Activated CD4-positive, alpha-beta memory T cell treated with anti-CD3 and anti-CD28 coated beads for 36 hours (primary cell): ENCODE measurements around the gene CNTNAP5. TPM values are rescaled to one million over a fixed set of nuclear protein-coding genes. Genes with fewer than 3 reads are reported as not detected.

Source experiments
- CTCF ChIA-PET: fragments of 350-600 bp; sonication (Branson Sonifier 250); formaldehyde crosslinking; loops from one replicate; lab custom pipeline; 2021; ENCODE audit warnings: antibody characterized with exemption, inconsistent platforms; lab: Charles Lee
- POLR2A ChIA-PET: fragments of 350-600 bp; sonication (Branson Sonifier 250); formaldehyde crosslinking; loops from one replicate; lab custom pipeline; 2021; ENCODE audit warnings: antibody characterized with exemption; lab: Charles Lee
- DNase-seq: peaks from one replicate; pipeline ENCODE4 v3.0.0-alpha.2; 2020
- H3K27ac Mint-ChIP-seq: one replicate; pipeline ENCODE4 v1.8.0; 2021; ENCODE audit warnings: mixed read lengths
- H3K27me3 Mint-ChIP-seq: one replicate; pipeline ENCODE4 v1.8.0; 2021; ENCODE audit warnings: mixed read lengths
- H3K36me3 Mint-ChIP-seq: one replicate; pipeline ENCODE4 v1.8.0; 2021; ENCODE audit warnings: mixed read lengths
- H3K4me1 Mint-ChIP-seq: one replicate; pipeline ENCODE4 v1.8.0; 2021; ENCODE audit warnings: low read depth, mixed read lengths
- H3K4me3 Mint-ChIP-seq: one replicate; pipeline ENCODE4 v1.8.0; 2021; ENCODE audit warnings: mild to moderate bottlenecking, mixed read lengths
- H3K9me3 Mint-ChIP-seq: one replicate; pipeline ENCODE4 v1.8.0; 2021; ENCODE audit warnings: mixed read lengths
- intact Hi-C: fragments of 100-400 bp; cut with micrococcal nuclease; formaldehyde crosslinking; loops from one replicate; pipeline ENCODE4 v1.15.1; 2023
- total RNA-seq, 2 experiments: library from RNA; stranded (reverse); gene quantifications; one replicate each; pipeline ENCODE4 v1.2.3, GENCODE V29; 2021

CNTNAP5 gene
- total RNA-seq, 2 experiments from 2014 or later, result not detected

DNA sequence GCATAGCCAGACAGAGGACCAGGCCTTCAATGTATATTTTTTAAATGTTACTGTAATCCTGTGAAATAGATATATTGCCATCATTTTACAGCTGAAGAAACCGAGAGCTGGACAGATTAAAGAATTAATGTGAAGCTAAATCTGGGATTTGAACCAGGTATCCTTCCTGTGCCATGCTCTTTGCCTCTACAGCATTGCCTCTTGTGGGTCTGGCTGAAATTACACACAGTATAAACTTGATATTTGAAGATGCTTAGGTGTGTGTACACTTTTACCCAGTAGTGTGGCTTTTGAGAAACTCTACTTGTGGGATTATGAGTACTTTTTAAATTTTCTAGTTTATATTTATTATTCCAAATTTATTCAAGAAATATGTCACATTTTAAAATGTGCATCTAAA, 264.5 kb downstream of the CNTNAP5 start:
- no peak overlapping the region for H3K4me3 Mint-ChIP-seq
- no peaks in the 10 kb centered on the region for H3K36me3 Mint-ChIP-seq
- POLR2A ChIA-PET, result no interaction called here

DNA sequence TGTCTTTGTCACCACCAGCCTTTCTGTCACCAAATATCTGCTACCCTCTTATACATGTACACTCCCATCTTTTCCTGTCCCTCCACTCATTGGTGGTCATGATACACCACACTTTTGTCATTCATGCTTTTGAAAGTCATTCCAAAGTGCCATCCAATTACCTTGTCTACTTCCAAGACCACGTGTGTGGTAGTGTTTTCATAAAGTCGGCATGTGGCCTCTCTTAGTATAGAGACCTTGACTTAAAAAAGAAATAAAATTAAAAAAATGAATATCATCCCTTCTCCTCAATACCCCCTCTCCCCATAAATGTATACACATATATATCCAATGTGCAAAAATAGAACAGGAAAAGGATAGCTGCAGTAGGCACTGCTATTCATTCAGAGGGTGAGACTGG, 271.4 kb downstream of the CNTNAP5 start:
- H3K4me1 Mint-ChIP-seq, result no peaks in the 10 kb centered on the region
- CTCF ChIA-PET, result no interaction called here
- H3K9me3 Mint-ChIP-seq, result peaks cover 8% of the 10 kb centered on the region
- H3K27ac Mint-ChIP-seq, result no peak overlapping the region
- intact Hi-C loops, result no loop called here
- no peak for DNase-seq
- H3K4me3 Mint-ChIP-seq, result no peak overlapping the region
- no peaks in the 10 kb centered on the region for H3K27me3 Mint-ChIP-seq
- POLR2A ChIA-PET, result no interaction called here
- H3K36me3 Mint-ChIP-seq, result no peaks in the 10 kb centered on the region

More for the DNA sequence above, 264.5 kb downstream of the CNTNAP5 start:
- no peaks in the 10 kb centered on the region for H3K27me3 Mint-ChIP-seq
- DNase-seq, result no peak
- peaks cover 3% of the 10 kb centered on the region for H3K9me3 Mint-ChIP-seq
- no peaks in the 10 kb centered on the region for H3K4me1 Mint-ChIP-seq
- CTCF ChIA-PET, result no interaction called here
- intact Hi-C loops, result no loop called here
- no peak overlapping the region for H3K27ac Mint-ChIP-seq

DNA sequence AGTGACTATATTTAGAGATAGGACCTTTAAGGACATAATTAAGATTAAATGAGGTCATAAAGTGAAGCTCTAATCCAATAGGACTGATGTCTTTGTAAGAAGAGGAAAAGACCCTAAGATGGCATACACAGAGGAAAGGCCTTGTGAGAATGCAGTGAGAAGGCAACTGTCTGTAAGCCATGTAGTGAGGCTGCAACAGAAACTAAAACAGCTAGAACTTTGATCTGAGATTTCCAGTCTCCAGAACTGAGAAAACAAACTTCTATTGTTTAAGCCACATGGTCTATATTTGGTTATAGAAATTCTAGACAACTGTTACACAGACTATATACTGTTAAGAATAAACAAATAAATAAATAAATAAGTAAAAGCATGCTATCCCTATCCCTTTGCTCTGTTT, 276.8 kb downstream of the CNTNAP5 start:
- no peak overlapping the region for H3K4me3 Mint-ChIP-seq
- DNase-seq, result no peak
- H3K27me3 Mint-ChIP-seq, result no peaks in the 10 kb centered on the region
- intact Hi-C loops, result no loop called here
- H3K27ac Mint-ChIP-seq, result no peak overlapping the region
- ChIA-PET CTCF (no interaction called here), POLR2A (no interaction called here)
- no peaks in the 10 kb centered on the region for H3K4me1 Mint-ChIP-seq
- H3K9me3 Mint-ChIP-seq, result peaks cover 19% of the 10 kb centered on the region
- no peaks in the 10 kb centered on the region for H3K36me3 Mint-ChIP-seq

DNA sequence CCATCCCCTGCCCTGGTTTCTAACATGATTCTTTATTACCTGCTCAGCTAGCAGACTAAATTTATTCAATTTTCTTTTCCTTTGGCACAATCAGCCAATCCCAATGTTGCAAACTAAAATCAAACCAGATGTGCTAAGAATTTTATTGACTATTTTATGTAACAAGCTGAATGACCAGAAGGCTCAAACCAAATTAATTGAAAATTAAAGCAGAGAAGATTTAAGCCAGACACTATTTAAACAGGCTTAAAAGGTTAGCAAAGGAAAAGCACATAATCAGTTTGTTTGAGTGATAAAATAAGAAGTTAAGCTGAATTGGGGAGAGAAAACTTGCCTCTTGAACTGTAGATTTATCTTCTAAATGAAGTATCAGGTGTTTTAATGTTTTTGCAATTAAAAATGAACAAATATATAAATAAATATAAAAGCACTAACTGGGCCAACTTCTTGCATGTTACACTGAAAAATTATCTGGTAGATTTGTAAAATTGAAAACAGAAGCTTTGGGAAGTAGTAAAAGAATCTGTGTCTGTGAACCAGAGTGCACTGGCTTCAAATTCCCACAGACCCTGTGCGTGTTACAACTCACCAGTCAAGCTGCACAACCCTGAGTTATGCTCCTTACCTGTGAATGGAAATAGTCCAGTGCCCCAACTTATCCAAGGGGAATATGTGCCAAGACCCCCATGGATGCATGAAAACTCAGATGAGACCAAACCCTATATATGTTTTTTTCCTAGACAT, 283.4 kb downstream of the CNTNAP5 start:
- POLR2A ChIA-PET, result no interaction called here
- no peak for DNase-seq
- Mint-ChIP-seq H3K4me3 (no peak overlapping the region), H3K27me3 (no peaks in the 10 kb centered on the region), H3K27ac (no peak overlapping the region), H3K4me1 (no peaks in the 10 kb centered on the region), H3K36me3 (no peaks in the 10 kb centered on the region), H3K9me3 (peaks cover 14% of the 10 kb centered on the region)
- CTCF ChIA-PET, result no interaction called here
- intact Hi-C loops, result no loop called here

DNA sequence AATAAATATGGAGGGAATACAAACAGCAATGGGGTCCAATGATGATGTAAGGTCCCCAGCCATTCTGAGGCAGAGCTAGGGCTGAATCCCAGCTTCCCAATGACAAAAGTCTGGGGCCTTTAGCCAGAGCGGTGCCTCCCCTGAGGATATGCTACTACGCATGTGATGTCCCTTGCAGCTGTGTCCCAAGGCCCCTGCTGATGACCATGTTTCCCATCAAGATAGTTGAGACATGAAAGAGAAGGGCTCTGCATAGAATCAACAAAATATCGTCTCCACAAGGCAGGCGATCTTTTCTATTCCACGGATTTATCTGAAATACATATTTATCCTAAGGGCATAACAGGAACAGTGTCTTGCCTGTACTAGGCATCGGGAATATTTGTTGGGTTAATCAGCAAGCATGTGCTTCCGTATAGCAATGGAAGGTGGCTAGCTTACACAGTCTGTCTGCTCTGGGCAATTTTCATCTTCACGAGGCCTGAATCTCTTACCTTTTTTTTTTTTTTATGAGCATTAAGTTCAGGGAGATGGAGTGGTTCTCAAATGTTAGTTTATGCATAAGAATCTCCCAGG, 284.6 kb downstream of the CNTNAP5 start:
- ChIA-PET CTCF (no interaction called here), POLR2A (no interaction called here)
- H3K27me3 Mint-ChIP-seq, result no peaks in the 10 kb centered on the region
- H3K9me3 Mint-ChIP-seq, result peaks cover 12% of the 10 kb centered on the region
- no peak overlapping the region for H3K4me3 Mint-ChIP-seq
- no peaks in the 10 kb centered on the region for H3K4me1 Mint-ChIP-seq
- no peak for DNase-seq
- H3K27ac Mint-ChIP-seq, result no peak overlapping the region
- intact Hi-C loops, result no loop called here
- H3K36me3 Mint-ChIP-seq, result no peaks in the 10 kb centered on the region

DNA sequence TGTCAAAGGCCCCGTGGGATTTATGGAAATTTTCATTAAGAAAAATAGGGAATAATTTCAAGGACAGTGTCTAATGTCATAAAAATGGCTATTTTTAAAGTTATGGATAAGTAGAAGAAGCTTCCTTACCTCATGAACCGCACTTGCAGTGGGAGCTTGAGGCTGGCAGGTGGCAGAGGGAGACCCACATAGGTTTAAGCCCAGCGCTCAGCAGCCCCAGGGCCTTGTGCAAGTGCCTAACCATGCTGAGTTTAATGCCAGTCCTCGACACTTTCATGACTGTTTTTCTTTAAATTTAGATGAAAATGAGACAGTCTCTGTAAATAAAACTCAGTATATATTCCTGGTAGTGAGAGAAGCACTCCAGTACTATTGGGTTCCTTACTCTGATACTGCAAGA, 285.6 kb downstream of the CNTNAP5 start:
- Mint-ChIP-seq H3K27me3 (no peaks in the 10 kb centered on the region), H3K27ac (no peak overlapping the region), H3K4me3 (no peak overlapping the region), H3K36me3 (no peaks in the 10 kb centered on the region), H3K9me3 (peaks cover 12% of the 10 kb centered on the region), H3K4me1 (no peaks in the 10 kb centered on the region)
- CTCF ChIA-PET, result no interaction called here
- no peak for DNase-seq
- POLR2A ChIA-PET, result no interaction called here
- intact Hi-C loops, result no loop called here

DNA sequence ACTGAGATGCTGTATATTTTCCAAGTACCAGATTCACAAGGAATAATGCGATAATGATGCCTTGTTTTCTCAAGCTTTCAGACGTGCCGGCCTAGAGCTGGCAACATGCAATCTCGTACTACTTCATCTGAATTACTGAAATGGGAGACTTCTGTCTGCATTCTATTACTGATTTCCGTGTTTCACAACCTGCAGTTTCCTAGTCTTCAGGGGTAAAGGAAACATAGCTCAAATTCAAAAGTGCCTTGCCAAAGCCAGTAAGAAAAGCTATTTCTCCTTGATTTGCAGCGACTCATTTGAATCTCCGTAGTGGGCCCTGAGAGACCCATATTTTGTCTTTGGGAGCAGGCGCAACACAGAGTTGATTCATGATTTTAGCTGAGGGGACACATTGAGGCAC, 289.0 kb downstream of the CNTNAP5 start:
- no peak for DNase-seq
- H3K9me3 Mint-ChIP-seq, result peaks cover 5% of the 10 kb centered on the region
- no peak overlapping the region for H3K4me3 Mint-ChIP-seq
- no peaks in the 10 kb centered on the region for H3K27me3 Mint-ChIP-seq
- no peaks in the 10 kb centered on the region for H3K4me1 Mint-ChIP-seq
- no peaks in the 10 kb centered on the region for H3K36me3 Mint-ChIP-seq
- POLR2A ChIA-PET, result no interaction called here
- no peak overlapping the region for H3K27ac Mint-ChIP-seq
- CTCF ChIA-PET, result interaction anchor here (0.7 kb wide), 1 partner anchor 1305 kb away, joined by 3 read pairs; no protein-coding TSS in a partner anchor
- intact Hi-C loops, result no loop called here

DNA sequence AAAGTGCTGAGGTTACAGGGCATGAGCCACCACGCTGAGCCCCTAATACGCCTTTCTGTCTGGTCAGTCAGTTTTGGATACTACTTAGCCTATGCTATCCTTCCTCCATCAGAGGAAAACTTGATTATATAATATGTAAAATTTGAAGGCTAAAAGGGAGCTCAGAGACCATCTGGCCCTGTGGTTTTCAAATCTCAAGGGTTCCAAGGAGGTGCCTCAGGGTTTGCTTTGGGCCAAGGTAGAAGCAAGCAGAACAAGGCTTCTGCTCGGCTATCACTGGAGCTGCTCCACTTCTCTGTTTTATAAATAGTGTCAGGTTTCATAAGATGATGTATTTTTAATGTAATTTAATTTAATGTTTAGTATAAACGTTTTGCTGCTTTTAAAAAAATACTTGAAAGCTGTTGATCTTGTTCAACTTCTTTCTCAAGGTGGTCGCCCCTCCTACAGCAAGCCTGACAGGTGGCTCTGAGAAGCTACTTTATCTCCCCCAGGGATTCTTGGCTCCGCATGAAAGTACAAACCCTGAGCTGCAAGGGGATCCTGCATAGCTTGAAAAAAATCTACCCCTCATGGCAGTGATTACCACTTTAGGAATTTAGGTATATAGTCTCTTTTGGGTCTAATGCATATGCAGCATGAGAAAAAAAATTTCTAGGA, 290.3 kb downstream of the CNTNAP5 start:
- intact Hi-C loops, result no loop called here
- Mint-ChIP-seq H3K36me3 (no peaks in the 10 kb centered on the region), H3K9me3 (peaks cover 5% of the 10 kb centered on the region), H3K27me3 (no peaks in the 10 kb centered on the region), H3K27ac (no peak overlapping the region), H3K4me3 (no peak overlapping the region), H3K4me1 (no peaks in the 10 kb centered on the region)
- POLR2A ChIA-PET, result no interaction called here
- DNase-seq, result no peak
- CTCF ChIA-PET, result no interaction called here

DNA sequence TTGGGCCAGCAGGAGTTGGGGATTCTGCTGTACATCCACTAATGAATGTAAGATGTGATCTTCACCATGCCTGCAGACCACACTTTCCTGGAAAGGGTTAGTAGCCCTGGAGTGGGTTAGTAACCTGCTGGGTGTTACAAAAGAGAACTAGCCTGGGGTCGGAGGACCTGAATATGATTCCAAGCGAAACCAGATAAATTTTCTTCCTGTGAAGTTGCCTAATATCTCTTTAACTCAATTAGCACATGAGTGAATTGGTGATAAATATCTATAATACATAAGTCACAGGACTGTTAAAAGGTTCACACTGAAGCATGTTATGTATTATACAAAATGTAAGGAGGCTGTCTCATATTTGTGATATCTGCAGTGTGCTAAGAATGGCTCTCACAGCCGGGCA, 291.0 kb downstream of the CNTNAP5 start:
- H3K4me1 Mint-ChIP-seq, result no peaks in the 10 kb centered on the region
- no peak overlapping the region for H3K4me3 Mint-ChIP-seq
- H3K27me3 Mint-ChIP-seq, result no peaks in the 10 kb centered on the region
- no peak for DNase-seq
- H3K27ac Mint-ChIP-seq, result no peak overlapping the region
- POLR2A ChIA-PET, result no interaction called here
- no peaks in the 10 kb centered on the region for H3K36me3 Mint-ChIP-seq
- CTCF ChIA-PET, result no interaction called here
- peaks cover 5% of the 10 kb centered on the region for H3K9me3 Mint-ChIP-seq
- intact Hi-C loops, result no loop called here

DNA sequence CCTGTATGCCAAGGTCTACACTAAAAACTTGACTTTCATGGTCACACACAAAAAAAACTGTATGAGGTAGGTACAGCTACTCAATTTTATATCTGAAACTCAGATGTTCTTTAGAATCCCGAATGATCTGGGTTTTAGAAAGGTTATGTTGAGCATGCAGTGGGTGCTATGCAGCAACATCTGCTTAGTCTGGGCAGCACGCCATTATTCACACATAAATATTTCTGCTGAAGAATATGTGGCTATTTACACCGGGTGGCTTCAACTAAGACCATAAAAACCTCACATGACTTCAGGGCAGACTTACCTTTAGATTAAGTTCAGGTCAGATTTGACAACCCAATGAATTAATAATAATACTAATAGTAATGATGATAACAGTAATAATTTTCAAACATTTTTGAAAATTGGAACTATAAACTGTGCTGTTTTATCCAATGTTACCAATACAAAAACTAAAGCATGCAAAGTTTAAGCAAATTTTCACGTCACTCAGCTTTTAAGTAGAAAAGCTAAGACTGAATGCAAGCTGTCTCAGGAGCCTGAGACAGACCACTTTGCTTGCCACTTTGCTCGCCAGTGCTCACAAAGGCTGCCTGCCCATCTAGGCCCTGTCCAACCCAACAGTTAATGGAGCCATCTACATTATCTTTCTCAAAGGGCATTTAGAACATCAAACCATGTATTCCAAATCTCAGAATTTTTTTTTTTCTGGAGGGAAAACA, 292.0 kb downstream of the CNTNAP5 start:
- Mint-ChIP-seq H3K36me3 (no peaks in the 10 kb centered on the region), H3K27me3 (no peaks in the 10 kb centered on the region), H3K9me3 (peaks cover 2% of the 10 kb centered on the region), H3K4me1 (no peaks in the 10 kb centered on the region), H3K4me3 (no peak overlapping the region), H3K27ac (no peak overlapping the region)
- ChIA-PET POLR2A (no interaction called here), CTCF (no interaction called here)
- intact Hi-C loops, result no loop called here
- no peak for DNase-seq

DNA sequence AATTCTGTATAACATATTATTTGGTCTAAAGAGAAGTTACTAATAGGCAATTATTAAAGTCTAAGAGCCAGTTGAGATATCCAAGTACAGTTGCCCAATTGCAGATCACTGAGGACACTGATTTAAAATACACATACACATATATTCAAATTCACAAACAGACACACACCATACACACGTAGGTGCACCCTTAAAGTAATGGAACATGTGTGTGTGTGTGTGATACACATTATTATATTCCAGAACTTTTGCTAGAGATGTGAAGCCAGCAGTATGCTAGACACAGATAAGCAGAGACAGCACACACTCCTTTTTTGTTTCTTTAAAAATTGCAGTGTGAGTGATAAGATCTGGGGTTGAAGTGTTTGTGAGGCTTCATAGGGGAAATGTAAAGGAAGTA, 292.5 kb downstream of the CNTNAP5 start:
- no peak overlapping the region for H3K4me3 Mint-ChIP-seq
- no peaks in the 10 kb centered on the region for H3K4me1 Mint-ChIP-seq
- intact Hi-C loops, result no loop called here
- no peaks in the 10 kb centered on the region for H3K36me3 Mint-ChIP-seq
- ChIA-PET POLR2A (no interaction called here), CTCF (no interaction called here)
- H3K27ac Mint-ChIP-seq, result no peak overlapping the region
- peaks cover 2% of the 10 kb centered on the region for H3K9me3 Mint-ChIP-seq
- DNase-seq, result no peak
- H3K27me3 Mint-ChIP-seq, result no peaks in the 10 kb centered on the region

DNA sequence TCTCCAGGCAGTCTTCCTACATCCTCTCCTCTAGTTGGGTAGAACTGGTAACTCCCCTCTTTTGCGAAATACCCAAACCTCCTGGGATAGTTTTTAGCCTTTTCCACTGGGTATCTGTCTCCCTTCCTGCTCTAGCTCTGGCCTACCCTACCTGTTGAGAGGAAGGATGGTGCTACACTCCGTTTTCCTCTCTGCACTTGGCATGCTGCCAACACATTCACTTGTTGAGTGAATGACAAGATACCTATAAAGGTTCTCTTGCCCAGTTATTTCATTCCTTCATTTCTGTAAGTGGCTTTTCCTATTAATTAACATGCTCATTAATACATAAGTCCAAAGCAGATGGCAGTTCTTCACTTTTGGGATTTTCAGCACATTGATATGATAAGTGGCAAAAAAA, 293.8 kb downstream of the CNTNAP5 start:
- no peaks in the 10 kb centered on the region for H3K27me3 Mint-ChIP-seq
- DNase-seq, result no peak
- H3K4me1 Mint-ChIP-seq, result no peaks in the 10 kb centered on the region
- no peaks in the 10 kb centered on the region for H3K9me3 Mint-ChIP-seq
- no peak overlapping the region for H3K27ac Mint-ChIP-seq
- no peak overlapping the region for H3K4me3 Mint-ChIP-seq
- no peaks in the 10 kb centered on the region for H3K36me3 Mint-ChIP-seq
- POLR2A ChIA-PET, result no interaction called here
- CTCF ChIA-PET, result no interaction called here
- intact Hi-C loops, result no loop called here
